GM21447 (cell line): Measurements from ENCODE around the gene BBS9.

ENCODE experiments used
- ATAC-seq: cut with Tn5 transposase; IDR thresholded peaks from one replicate; pipeline ENCODE4 v1.9.1; 2021; ENCODE audit not compliant: unreplicated experiment

Gene BBS9

DNA sequence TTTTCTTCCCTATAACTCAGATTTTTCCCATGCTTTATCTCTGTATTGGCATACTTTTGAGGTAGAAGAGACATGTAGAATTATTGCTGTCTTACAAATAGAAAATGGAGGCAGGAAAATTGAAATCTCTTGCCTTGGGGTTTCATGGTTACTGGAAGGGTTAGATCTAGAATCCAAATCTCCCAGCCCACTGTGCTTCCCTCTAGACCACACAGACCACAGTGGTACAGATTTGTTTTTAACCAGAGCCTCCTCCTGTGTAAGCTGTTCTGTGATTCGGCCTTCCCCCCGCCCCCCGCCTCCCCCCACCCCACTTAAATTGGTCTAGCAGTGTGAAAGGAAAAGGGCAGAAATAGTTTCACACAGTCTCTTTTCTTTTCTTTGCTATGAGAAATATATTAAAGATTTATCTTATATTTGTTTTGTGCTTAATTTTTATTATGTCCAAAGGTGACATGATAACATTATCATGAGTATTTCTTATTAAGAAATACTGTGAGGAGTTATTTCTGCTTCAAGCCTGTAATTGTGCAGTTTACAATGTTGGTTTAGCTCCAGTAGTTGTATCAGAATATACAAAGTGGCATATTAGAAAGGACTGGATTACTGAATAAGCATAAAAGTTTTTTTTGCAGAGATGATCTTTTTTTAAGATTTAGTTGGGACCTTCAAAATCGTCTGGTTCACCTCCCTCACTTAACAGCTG lies 407.2 kb downstream of the BBS9 start:
- ATAC-seq = no peak

DNA sequence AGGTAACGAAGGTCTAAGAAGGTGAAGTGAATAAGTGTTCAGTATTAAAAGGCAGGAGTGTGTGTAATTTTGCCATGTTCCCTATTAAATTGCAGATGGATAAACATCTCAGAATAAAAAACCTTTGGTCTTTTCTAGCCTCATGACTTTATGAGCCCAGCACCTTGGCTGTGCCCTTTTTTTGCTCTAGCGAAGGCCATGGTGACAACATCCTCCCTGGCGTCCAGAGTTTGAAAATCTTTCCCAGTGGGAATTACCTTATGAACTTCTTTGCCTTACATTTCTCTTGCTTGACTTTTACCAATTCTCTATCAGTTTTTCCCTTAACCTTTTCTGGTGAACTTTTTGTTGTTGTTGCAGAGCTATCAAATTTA lies 407.7 kb downstream of the BBS9 start:
- no peak for ATAC-seq

DNA sequence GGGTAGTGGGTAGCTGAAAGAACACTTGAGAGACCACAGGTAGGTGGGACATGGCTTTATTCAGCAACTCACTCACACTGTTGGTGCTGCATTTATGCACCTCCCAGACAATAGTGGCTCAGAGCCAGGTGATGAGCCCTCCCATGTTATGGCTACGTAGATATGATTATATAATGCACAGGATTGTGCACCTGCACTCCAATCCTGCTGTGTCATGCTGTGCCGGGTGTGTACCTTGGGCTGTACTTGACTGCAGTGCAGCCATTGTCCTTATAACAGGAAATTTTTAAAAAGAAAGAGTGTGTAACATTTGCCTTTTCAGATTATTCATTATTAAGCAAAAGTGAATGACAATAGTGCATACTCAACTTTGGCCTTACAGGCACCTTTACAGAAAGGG lies 409.8 kb downstream of the BBS9 start:
- no peak for ATAC-seq

DNA sequence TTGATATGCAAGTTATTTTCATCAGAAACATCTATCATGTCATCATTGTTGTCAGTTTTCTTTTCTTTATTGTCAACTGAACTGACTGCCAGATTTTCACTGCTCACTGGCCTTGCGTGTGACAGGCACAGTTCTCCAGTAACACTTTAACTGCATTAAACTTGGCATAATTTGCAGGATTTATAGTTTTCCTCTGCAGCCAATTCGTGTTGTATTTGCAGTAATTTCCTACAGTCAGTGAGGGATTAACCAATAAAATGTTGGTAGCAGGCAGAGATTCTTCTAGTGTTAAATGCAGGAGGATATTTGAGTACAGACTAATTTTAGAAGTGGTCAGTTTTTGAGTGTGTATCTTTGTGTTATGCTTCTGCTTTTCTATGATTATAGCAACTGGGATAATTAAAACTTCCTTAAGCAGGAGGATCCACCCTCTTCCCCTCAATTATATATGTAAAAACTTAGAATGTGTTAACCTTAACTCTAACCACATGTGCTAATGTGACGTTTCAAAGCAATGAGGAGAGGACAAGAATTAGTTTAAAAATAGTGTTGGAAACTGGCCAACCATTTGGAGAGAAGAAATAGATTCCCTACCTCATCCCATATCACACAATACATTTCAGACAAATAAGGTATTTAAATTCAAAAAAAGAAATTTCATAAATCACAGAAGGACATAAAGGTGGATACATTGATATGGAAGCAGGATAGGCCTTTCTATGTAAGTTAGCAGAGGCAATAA lies 410.5 kb downstream of the BBS9 start:
- ATAC-seq = no peak

DNA sequence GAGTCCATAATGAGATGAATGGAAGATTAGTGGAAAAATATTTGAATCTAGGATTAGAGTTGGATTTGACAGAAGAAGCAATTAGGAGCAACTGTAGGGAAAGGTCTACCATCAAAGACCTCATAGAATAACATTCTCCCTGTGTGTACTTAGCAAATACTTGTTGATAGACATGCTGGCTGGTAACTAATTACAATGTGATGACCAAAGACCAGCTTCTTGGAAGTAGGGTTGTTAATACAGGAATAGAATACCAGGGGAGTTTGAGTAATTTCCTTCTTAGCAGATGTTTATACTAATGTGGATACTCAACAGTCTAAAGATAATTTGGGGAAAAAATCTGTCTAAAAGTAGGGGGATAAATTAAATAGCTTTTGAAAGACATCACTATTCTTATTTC lies 418.5 kb downstream of the BBS9 start:
- no peak for ATAC-seq

DNA sequence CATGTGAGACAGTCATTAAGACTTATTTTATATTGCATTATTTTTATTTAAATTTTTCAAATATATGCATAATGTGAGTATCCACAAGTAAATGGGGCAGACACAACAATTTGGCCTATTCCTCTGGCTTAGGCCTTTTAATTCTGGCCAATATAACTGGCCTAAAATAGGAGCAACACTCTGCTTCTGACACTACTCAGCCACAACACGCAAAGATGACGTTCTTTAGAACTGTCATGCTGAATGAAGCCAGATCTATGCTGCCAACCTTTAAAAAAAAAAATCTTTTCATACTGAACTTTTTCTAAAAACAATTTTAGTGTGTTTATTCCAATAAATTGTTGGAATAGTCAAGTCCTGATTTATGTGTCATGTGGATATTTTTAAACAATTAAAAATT lies 421.0 kb downstream of the BBS9 start:
- ATAC-seq = no peak

DNA sequence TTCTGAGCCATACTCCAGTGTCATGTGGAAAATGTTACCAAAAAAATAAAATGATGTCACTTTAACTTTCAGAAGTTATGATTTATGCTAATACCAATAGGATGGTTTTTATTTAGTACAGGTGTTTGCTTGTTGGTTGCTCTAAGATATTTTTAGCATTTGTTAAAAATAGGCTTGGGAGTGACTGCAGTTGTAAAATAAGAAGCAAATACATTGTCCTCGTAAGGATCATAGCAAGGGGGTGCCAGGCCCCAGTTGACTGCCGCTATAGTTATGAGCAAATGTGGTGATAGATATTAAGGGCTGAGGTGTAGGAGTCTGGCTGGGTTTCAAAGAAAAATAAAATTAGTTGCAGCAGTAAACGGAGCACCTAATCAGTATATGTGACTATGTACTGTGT lies 421.6 kb downstream of the BBS9 start:
- no peak for ATAC-seq

DNA sequence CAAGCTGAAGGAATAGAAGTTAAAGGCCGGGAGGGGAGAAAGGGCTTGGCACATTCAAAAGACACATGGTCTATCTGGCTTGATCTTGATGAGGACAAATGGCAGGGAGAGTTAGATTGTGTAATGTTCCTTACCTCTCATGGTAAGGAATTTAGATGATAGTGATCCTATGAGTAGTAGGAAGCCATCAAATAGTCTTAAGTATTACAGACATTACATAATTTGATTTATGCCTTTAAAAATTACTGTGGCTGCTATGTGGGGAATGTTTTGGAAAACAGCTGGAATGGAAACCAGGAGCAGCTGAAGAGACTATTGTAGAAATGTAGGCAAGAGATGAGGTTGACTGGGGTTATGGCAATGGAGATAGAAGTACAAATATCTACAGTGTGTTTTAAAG lies 424.7 kb downstream of the BBS9 start:
- no peak for ATAC-seq

DNA sequence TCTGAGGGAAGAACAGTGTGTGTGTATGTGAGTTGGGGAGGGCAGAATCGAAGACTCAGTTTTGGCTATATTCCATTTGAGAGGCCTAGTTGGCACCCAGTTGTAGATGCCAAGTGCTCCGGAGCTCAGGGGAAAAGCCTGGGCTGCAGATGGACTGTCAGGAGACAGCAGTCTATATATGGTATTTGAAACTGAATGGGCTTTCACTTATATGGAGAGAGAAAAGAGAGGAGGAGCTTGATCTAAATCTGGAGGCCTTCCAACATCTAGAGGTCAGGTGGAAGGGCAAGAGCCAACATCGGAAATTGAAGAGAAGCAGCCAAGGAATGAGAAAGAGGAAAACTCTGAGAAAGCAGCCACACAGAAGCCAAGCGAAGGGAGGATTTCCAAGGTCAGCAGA lies 425.2 kb downstream of the BBS9 start:
- no peak for ATAC-seq

DNA sequence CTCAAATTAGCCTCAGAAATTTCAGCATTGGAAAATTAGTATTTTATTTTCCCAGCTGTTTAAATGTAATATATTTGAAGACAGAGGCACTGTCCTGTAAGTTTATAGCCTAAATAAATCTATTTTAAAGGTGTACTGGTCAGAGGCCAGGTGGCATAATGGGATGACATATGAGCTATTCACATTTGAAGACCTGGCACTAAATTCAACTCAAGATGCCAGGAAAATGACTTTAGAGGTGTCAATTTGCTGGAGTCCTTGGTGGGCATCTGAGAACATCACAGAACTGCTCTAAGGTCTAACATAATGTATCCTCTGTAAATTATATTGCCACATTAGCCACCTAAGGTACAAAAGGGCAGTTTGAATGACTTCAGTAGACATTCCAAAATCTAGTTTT lies 427.1 kb downstream of the BBS9 start:
- ATAC-seq = no peak

DNA sequence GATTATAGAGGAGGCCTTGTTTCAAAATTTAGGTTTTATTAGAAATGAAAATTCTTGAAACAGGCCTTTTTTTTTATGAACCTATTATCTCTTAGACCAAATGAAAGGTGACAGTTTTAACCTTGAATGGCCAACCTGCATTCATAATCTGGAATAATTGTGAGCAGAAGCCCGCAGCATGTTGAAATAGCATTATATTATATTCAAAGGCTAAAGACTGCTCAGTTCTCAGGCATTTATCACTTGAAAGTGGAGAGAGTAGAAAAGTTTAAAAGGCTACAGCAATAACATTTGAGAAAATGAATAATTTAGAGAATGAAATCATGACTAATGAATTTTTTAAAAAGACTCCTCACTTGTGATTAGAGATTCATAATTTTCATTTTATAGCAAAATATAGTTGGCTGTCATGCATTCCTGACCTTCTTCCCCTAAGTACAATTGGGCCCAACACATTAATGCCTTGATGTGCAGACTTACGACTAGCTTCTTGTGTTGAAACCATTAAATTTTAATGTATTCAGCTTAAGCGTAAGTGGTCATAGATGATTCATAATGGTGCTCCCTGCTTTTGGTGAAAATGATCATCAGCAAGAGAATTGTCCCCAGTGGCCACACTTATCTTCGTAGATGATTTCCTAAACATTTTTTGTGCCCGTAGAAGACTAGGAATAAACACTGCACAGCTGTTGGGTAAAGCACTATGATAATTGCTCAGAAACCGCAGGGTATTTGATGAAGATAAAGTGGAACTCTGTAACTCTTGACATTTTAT lies 429.4 kb downstream of the BBS9 start:
- no peak for ATAC-seq

DNA sequence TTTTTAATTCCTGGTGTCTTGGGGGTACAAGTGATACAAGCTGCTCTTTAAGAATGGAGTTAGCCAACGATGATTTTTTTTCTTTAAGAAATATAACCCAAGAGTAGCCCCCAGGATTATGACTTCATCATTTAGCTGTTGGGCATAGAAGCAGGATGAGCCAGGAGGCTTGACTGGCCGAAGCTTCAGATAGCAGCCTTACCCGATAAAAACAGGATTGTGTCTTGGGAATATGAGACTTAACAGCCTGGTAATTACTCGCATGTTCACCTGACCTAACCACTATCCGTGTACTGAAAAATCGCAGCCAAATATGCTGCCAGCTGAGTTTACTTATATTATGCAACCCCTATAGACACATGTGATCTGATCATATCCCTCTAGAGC lies 430.0 kb downstream of the BBS9 start:
- ATAC-seq = no peak

DNA sequence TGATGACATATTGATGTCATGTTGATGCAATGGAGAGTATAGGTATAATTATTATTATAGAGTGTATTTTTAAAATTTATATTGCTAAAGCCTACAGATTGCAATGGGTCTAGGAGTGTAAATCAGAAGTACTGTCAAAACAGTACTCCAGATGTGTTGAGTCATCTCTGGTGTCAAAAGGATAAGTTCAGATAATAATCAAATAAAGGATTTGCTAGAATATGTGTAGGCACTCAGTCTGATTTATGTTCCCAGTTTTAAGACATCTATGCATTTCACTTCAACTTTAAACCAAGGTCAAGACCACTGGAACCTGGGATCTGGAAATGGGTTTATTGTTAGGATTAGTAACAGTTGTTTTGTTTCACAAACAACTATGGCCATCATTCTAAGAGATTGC lies 433.6 kb downstream of the BBS9 start:
- no peak for ATAC-seq

DNA sequence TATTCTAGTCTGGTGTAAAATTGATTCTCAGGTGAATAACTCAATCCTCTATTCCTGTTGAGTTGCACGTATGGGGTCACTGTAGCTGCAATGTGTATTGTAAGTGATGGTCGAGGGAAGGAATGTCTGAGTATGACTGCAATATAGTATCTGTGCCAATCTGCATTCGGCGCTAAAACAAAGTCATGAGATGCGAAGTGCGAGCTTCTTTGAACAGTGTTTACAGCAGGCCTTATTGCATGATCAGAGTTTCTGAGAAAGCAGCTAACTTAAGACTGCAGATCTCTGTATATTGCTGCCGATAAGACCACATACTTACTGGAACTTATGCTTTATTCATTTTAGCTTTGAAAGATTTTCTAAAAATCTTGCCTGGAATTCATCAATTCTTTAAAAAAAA lies 434.3 kb downstream of the BBS9 start:
- no peak for ATAC-seq

DNA sequence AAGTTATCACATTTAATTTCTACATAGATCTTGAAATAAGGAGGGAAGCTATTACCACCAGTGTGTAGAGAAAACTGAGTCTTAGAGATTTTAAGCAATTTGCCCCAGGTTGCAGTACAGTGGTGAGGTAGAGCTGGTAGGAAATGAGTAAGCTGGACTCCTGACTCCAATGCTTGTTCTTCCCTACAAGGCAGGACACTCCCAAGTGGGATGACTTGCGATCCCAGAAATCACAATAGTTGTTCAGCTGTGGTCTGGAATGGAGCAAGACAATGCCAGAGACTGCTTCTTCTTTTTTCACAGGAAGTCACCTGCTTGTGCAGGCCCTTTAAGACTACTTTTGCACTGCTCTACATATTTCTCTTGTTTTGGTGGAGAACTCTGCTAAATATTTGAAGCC lies 448.8 kb downstream of the BBS9 start:
- ATAC-seq = no peak

DNA sequence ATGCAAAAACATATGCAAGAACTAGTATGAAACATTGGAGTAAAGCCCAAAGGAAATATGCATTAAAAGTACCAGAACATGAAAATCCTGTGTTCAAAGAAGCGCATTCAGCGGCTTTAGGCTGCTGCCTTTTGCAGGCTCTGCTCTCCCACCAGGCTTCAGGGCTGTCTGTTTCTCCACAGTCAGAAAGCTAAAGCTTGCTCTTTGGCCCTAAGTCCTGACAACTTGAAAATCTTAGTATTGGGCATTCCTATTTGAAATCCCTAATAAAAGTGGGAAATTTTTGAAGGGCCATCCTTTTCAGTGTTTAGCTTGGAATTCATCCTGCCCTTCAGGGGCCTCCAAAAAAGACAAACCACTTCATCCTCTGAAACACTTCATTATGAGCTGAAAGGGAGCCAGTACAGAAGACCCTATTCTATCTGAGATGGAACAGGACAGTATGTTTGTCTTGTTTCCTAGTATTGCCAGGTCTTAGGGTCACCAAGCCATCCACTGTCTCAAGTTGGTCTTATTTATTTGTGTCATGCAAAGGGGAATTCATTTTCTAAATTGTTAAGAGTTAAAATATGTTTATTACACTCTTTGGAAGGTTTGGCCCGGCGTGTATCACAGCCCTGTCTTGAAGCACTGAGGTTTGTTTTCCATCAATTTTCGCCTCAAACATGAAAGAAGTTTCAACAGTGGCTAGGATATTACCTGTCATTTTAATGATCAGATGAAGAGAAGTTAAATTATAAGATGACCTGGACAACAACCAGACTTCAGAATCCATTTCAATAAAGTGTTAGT lies 449.7 kb downstream of the BBS9 start:
- no peak for ATAC-seq

DNA sequence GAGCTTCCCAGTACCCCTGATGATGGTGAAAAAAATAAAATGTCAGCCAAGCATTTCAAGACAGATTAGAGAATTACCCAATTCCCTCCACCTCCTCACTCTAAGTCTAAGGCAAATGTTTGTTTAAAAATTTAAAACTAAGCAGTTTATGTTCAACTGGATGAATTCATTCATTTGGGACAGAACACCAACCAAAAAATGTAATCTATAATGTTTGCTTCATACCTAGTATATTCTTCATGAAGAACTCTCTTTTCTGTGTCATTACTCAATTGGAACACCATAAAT lies 450.3 kb downstream of the BBS9 start:
- no peak for ATAC-seq

DNA sequence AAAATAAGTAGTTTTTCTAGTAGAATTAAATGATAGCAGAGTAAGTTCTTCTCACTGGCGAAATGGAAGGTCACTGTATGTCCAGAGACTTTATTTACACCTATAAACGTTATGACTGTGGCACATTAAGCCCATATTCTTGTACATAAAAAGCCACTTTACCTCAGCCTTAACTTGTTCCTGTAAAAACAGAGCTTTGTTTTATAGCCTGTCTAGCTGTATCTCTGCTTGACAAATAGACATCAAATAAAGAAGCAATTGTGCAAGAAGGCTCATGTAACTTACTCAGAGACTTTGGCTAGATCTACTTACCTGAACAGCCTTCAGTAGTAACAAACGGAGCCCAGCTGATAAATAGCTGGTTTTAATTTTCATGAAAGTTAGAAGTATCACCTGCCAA lies 451.9 kb downstream of the BBS9 start:
- no peak for ATAC-seq

DNA sequence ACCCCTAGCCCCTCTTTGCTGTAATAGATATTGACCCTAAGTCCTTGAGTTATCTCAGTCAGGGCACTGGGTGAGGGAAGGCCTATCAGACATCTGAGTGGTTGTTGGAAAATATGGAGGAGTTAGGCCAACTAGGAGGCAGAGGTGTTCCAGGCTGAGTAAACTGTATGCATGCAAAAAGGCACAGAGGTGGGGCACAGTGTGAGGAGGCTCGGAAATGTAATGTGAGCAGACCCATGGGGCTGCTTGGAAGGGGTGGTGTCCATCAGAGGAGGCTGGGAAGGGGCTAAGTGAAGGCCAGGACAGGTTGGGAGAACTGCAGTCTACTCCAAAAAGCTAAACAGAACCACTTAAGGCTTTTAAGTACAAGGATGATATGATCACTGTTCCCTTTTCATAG lies 452.7 kb downstream of the BBS9 start:
- ATAC-seq = no peak

DNA sequence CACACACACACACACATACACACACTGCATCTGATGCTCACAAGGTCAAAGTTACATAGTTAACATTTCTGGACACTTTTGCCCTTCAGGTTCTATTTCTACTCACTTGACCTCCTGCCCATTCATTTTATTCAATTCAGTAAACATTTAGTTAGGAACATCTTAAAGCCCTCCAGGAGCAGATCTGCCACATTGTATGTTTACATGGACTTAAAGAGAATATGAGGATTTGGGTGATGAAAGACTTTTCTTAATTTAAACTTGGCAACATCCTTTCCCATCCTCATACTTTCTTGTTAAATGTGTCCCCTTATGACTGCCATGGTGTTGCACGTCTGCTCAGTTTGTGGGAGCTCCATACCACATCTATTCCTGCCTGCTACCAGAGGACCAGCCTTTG lies 453.2 kb downstream of the BBS9 start:
- no peak for ATAC-seq

DNA sequence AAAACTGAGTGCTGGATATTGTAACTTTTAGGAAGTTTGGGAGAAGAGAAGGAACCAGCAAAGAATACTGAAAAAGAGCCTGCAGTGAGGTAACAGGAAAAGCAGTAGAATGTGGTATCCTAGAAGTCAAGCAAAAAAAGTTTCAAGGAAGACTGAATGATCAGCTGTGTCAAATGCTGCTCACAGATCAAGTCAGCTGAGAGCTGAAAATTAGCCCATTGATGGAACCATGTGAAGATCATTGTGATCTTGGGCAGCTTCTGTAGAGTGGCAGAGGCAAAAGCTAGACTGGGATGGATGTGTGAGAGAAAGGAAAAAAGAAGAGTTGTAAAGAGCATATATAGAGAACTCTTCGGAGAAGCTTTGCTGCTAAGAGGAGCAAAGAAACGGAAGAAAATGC lies 460.5 kb downstream of the BBS9 start:
- ATAC-seq = no peak

DNA sequence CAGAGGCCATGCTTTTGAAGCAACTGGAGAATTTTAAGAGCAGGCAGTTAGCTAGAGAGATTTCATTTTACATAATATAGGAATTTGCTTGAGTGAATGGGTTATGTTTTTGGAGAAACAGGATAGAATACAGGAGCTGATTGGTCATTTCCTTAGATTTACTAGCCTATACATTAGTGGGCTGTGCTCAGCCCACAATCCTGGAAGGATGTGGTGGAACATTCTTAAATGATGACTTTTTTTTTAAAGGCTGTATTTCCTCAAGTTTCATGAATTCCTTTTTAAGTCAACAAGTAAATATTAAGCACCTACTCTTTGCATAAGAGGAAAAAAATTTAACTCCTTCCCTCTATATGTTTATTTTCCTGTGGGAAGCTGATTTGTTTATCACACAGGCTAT lies 461.6 kb downstream of the BBS9 start:
- no peak for ATAC-seq
